AG10803 (cell line): ENCODE results near the gene FAP.

ENCODE experiments used
- DNase-seq: peaks from one replicate; pipeline ENCODE4 v3.0.0; 2010; ENCODE audit warnings: low read depth
- H3K4me3 ChIP-seq: 2 replicates; pipeline ENCODE4 v1.5.1; 2011; ENCODE audit warnings: mild to moderate bottlenecking, low read length, control low read depth
- TF ChIP-seq, protein P1 (sequence below): conservative IDR thresholded peaks from 2 replicates; pipeline ENCODE4 v1.5.1; 2011; ENCODE audit warnings: mild to moderate bottlenecking, low read length, control low read depth, inconsistent platforms

The FAP gene

DNA sequence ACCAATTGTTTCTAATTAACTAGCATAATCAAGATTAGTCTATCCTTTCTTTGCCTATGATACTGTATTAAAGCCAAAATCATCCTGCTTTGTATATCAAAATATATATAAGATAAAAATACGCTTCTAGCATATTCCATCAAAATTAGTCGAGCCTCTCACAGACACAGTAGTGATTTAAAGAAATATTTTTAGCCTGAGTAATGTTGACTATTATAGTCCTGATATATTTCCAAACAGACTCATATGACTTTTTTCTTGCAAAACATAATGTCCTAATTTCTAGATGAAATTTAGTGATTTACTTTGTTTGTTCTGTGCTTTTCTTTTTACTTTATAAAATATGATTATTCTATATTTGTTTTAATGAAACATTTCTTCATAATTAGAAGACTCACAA is 30.9 kb downstream of the FAP start:
- TF ChIP-seq, protein P1, sequence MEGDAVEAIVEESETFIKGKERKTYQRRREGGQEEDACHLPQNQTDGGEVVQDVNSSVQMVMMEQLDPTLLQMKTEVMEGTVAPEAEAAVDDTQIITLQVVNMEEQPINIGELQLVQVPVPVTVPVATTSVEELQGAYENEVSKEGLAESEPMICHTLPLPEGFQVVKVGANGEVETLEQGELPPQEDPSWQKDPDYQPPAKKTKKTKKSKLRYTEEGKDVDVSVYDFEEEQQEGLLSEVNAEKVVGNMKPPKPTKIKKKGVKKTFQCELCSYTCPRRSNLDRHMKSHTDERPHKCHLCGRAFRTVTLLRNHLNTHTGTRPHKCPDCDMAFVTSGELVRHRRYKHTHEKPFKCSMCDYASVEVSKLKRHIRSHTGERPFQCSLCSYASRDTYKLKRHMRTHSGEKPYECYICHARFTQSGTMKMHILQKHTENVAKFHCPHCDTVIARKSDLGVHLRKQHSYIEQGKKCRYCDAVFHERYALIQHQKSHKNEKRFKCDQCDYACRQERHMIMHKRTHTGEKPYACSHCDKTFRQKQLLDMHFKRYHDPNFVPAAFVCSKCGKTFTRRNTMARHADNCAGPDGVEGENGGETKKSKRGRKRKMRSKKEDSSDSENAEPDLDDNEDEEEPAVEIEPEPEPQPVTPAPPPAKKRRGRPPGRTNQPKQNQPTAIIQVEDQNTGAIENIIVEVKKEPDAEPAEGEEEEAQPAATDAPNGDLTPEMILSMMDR, result no peak
- H3K4me3 ChIP-seq, result no peak overlapping the region
- peak; percentile 28 for DNase-seq

DNA sequence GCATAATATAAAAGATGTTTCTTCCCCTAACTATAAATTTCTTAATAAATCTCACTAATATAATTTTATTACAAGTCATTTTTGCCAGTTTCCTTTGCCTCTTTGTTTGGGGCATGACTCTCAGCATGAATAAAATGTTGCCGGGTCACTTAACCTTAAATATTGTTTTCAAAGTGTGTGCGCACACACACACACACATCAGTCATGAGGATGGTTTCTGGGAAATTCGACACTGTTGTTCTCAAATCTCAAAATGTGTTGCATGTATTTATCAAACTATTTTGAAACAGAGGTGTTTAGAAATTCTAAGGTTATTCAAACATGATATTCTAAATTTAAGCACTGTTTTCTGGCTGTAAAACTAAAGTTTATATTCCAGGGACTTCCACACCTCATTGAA is 31.5 kb downstream of the FAP start:
- no peak overlapping the region for H3K4me3 ChIP-seq
- TF ChIP-seq, protein P1, result no peak
- no peak for DNase-seq

DNA sequence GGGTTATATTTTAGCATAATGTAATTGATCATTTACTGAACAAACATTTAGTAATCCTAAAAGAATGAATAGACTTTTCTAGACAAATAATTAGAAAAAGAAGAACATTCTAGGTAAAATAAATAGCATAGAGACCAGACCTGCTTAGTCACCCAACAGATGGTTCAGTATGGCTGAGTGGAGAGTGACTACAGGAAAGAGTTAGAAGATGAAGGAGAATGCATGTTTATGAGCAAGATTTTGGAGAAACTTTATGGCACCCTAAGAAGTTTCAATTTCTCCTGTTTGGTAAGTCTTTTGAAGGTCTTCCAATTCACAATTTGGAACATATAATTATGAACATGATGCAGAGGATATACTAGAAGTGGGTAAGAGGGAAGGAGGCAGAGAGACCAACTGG is 32.9 kb downstream of the FAP start:
- TF ChIP-seq, protein P1, result no peak
- no peak overlapping the region for H3K4me3 ChIP-seq
- DNase-seq, result peak; percentile 33

DNA sequence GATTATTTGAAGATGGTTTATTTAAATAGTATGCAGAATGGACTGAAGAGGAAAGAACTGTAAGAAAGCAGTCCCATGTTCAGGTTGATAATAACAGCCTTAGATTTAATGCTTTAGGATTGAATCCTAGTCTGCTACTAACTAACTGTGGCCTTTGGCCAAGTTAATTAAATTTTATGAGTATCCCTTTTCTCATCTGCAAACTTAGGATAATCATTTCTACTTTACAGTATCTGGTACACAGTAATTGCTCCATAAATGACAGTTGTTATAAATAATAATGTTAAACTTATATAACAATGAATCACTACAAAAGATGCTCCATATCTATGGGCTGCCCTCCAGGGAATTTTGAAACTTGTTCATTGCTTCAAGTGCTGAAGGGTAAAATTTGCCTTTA is 41.0 kb downstream of the FAP start:
- TF ChIP-seq, protein P1, result no peak
- DNase-seq, result no peak
- H3K4me3 ChIP-seq, result no peak overlapping the region

DNA sequence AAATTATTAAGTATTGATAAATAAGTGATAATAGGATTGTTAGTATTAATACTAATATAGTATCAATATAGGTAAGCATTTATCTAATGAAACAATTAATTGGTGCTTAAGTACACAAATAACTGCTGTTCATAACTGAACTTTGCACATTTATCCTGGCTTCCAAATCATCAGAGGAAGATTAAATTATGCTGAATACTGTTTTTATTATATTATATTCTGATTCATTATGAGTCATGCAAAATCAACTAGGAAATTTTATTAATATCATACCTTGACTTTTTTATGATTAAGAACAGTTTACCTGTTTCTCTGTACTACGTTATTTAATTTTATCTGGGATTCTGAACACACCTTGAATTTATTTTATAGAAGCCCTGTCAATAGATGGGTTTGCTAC is 42.6 kb downstream of the FAP start:
- no peak for DNase-seq
- H3K4me3 ChIP-seq, result no peak overlapping the region
- TF ChIP-seq, protein P1, result no peak

DNA sequence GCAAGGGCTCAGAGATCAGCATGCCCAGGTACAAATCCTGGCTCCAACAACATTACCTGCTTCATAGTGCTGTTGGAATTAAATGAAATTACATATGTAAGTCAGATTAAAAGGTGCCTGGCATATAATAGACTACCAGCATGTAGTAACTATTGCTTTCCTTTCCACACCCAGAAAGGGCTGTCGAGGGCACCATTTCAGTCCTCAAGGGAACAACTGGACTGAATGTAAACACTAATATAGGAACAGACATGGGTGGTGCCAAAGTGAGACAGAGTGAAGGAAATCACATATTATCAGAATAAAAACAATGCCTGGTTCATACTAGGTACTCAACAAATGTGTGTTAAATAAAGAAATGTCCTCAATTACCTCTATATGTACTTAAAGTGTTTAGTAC is 43.3 kb downstream of the FAP start:
- DNase-seq, result no peak
- H3K4me3 ChIP-seq, result no peak overlapping the region
- TF ChIP-seq, protein P1, result no peak

DNA sequence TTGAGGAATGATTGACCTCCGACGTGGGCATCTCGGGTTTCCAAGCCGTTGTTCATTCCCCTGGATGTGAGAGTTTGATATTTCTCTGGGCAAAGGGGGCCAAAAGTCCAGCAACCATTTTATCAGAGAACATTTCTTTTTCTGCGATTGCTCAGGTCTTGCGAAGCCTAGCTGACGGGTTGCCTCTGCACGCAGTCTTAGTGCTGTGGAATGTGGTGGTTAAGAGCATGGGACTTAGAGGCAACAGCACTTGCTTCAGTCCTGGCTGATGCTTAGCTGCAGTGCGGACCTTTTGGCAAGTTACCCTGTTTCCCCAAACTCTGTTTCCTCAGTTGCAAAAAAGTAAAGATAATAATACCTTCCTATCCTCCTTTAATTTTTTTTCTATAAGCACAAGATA is 45.0 kb downstream of the FAP start:
- no peak for DNase-seq
- H3K4me3 ChIP-seq, result no peak overlapping the region
- TF ChIP-seq, protein P1, result no peak
